Measurements from ENCODE around the gene CARS1. TPM values are rescaled to one million over a fixed set of nuclear protein-coding genes. Genes with fewer than 3 reads are reported as not detected.
"Not testable (repeated sequence)": the region's sequence is repeated elsewhere in the genome, so short reads cannot be mapped to it uniquely, and the experiment has no call there.

CARS1 gene
- total and polyA plus RNA-seq, 4 donors = 27.3 to 62.3 (median 37.7) TPM

DNA sequence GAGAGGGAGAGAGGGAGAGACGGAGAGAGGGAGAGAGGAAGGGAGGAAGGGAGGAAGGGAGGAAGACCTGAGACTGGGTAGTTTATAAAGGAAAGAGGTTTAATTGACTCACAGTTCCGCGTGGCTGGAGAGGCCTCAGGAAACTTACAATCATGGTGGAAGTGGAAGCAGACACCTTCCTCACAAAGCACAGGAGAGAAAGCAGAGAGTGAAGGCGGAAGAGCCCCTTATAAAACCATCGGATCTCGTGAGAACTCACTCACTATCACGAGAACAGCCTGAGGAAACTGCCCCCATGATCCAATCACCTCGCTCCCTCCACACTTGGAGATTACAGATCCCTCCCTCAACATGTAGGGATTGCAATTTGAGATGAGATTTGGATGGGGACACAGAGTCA, 12.2 kb upstream of the CARS1 start:
- no peaks in the 10 kb centered on the region for H3K4me1 ChIP-seq (ENCODE audit: control insufficient read depth in 5 of 5, insufficient read depth in 5 of 5, low read length in 5 of 5)
- 83 to 84% methylated on average over 7 of the region's 8 CpGs for WGBS, 2 donors
- H3K27me3 ChIP-seq (ENCODE audit: control insufficient read depth in 3 of 3, insufficient read depth in 3 of 3, low read length in 2 of 3) = no peaks in the 10 kb centered on the region
- no peak for DNase-seq
- no peak for ATAC-seq (ENCODE audit: insufficient read depth, low FRiP score)
- H3K4me3 ChIP-seq = no peak overlapping the region
- H3K27ac ChIP-seq (ENCODE audit: low read depth in 1 of 2, low read length in 1 of 2) = no peak overlapping the region
- H3K36me3 ChIP-seq (ENCODE audit: control insufficient read depth in 4 of 4, insufficient read depth in 4 of 4, low read length in 4 of 4) = no peaks in the 10 kb centered on the region
- TF ChIP-seq, protein P1, sequence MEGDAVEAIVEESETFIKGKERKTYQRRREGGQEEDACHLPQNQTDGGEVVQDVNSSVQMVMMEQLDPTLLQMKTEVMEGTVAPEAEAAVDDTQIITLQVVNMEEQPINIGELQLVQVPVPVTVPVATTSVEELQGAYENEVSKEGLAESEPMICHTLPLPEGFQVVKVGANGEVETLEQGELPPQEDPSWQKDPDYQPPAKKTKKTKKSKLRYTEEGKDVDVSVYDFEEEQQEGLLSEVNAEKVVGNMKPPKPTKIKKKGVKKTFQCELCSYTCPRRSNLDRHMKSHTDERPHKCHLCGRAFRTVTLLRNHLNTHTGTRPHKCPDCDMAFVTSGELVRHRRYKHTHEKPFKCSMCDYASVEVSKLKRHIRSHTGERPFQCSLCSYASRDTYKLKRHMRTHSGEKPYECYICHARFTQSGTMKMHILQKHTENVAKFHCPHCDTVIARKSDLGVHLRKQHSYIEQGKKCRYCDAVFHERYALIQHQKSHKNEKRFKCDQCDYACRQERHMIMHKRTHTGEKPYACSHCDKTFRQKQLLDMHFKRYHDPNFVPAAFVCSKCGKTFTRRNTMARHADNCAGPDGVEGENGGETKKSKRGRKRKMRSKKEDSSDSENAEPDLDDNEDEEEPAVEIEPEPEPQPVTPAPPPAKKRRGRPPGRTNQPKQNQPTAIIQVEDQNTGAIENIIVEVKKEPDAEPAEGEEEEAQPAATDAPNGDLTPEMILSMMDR (IDR thresholded peaks at IDR 0.05; ENCODE audit: control extremely low read depth, extremely low read depth) = no peak
- no peak overlapping the region for H3K9ac ChIP-seq (ENCODE audit: insufficient read depth in 1 of 2, low read length in 2 of 2)
- no peaks in the 10 kb centered on the region for H3K9me3 ChIP-seq (ENCODE audit: control insufficient read depth in 4 of 4, insufficient read depth in 3 of 4, low read length in 3 of 4)

DNA sequence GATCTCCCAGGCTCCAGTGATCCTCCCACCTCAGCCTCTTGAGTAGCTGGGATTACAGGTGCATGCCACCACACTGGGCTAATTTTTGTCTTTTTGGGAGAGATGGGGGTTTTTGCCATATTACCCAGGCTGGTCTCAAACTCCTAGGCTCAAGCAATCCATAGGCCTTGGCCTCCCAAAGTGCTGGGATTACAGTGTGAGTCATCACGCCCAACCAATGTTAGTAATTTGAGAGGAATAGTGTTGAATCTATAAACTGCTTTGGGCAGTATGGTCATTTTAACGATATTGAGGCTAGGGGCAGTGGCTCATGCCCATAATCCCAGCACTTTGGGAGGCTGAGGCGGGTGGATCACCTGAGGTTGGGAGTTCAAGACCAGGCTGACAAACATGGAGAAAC, 9.1 kb upstream of the CARS1 start:
- not testable (repeated sequence) for H3K4me3 ChIP-seq; H3K4me1 ChIP-seq (ENCODE audit: control insufficient read depth in 5 of 5, insufficient read depth in 5 of 5, low read length in 5 of 5); H3K27me3 ChIP-seq (ENCODE audit: control insufficient read depth in 3 of 3, insufficient read depth in 3 of 3, low read length in 2 of 3); ATAC-seq (ENCODE audit: insufficient read depth, low FRiP score); H3K9me3 ChIP-seq (ENCODE audit: control insufficient read depth in 4 of 4, insufficient read depth in 3 of 4, low read length in 3 of 4); H3K27ac ChIP-seq (ENCODE audit: low read depth in 1 of 2, low read length in 1 of 2); DNase-seq; H3K36me3 ChIP-seq (ENCODE audit: control insufficient read depth in 4 of 4, insufficient read depth in 4 of 4, low read length in 4 of 4); H3K9ac ChIP-seq (ENCODE audit: insufficient read depth in 1 of 2, low read length in 2 of 2)
- 97 to 99% methylated on average over 3 of the region's 3 CpGs for WGBS, 2 donors

DNA sequence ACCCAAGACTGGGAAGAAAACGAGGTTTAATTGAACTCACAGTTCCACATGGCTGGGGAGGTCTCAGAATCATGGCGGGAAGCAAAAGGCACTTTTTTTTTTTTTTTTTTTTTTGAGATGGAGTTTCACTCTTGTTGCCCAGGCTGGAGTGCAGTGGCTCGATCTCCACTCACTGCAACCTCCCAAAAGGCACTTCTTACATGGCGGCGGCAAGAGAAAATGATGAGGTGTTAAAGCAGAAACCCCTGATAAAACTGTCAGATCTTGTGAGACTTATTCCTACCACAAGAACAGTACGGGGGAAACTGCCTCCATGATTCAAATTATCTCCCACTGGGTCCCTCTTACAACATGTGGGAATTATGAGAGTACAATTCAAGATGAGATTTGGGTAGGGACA, 7.5 kb upstream of the CARS1 start:
- not testable (repeated sequence) for DNase-seq; H3K9me3 ChIP-seq (ENCODE audit: control insufficient read depth in 4 of 4, insufficient read depth in 3 of 4, low read length in 3 of 4); H3K4me3 ChIP-seq; H3K36me3 ChIP-seq (ENCODE audit: control insufficient read depth in 4 of 4, insufficient read depth in 4 of 4, low read length in 4 of 4); H3K27me3 ChIP-seq (ENCODE audit: control insufficient read depth in 3 of 3, insufficient read depth in 3 of 3, low read length in 2 of 3); ATAC-seq (ENCODE audit: insufficient read depth, low FRiP score); H3K9ac ChIP-seq (ENCODE audit: insufficient read depth in 1 of 2, low read length in 2 of 2); H3K4me1 ChIP-seq (ENCODE audit: control insufficient read depth in 5 of 5, insufficient read depth in 5 of 5, low read length in 5 of 5); H3K27ac ChIP-seq (ENCODE audit: low read depth in 1 of 2, low read length in 1 of 2)
- 83 to 93% methylated on average over 6 of the region's 6 CpGs for WGBS, 2 donors

GRCh38 chr11:3063876-3064275, 6.7 kb upstream of the CARS1 start:
- not testable (repeated sequence) for H3K4me3 ChIP-seq; H3K27me3 ChIP-seq (ENCODE audit: control insufficient read depth in 3 of 3, insufficient read depth in 3 of 3, low read length in 2 of 3); H3K27ac ChIP-seq (ENCODE audit: low read depth in 1 of 2, low read length in 1 of 2); H3K9me3 ChIP-seq (ENCODE audit: control insufficient read depth in 4 of 4, insufficient read depth in 3 of 4, low read length in 3 of 4); H3K4me1 ChIP-seq (ENCODE audit: control insufficient read depth in 5 of 5, insufficient read depth in 5 of 5, low read length in 5 of 5); H3K9ac ChIP-seq (ENCODE audit: insufficient read depth in 1 of 2, low read length in 2 of 2); DNase-seq; ATAC-seq (ENCODE audit: insufficient read depth, low FRiP score); H3K36me3 ChIP-seq (ENCODE audit: control insufficient read depth in 4 of 4, insufficient read depth in 4 of 4, low read length in 4 of 4)
- 80 to 81% methylated on average over 8 of the region's 8 CpGs for WGBS, 2 donors

- not testable (repeated sequence) for H3K36me3 ChIP-seq (ENCODE audit: control insufficient read depth in 4 of 4, insufficient read depth in 4 of 4, low read length in 4 of 4); ATAC-seq (ENCODE audit: insufficient read depth, low FRiP score)
Observed at GRCh38 chr11:3063432-3063831, 6.2 kb upstream of the CARS1 start.

More at GRCh38 chr11:3063432-3063831, 6.2 kb upstream of the CARS1 start:
- not testable (repeated sequence) for H3K4me3 ChIP-seq; H3K27ac ChIP-seq (ENCODE audit: low read depth in 1 of 2, low read length in 1 of 2); H3K9ac ChIP-seq (ENCODE audit: insufficient read depth in 1 of 2, low read length in 2 of 2); DNase-seq; H3K9me3 ChIP-seq (ENCODE audit: control insufficient read depth in 4 of 4, insufficient read depth in 3 of 4, low read length in 3 of 4); H3K4me1 ChIP-seq (ENCODE audit: control insufficient read depth in 5 of 5, insufficient read depth in 5 of 5, low read length in 5 of 5); H3K27me3 ChIP-seq (ENCODE audit: control insufficient read depth in 3 of 3, insufficient read depth in 3 of 3, low read length in 2 of 3)
- 89 to 93% methylated on average over 4 of the region's 4 CpGs for WGBS, 2 donors

Measured in lung (tissue), 12 donors.